Stimulated activated CD8-positive, alpha-beta memory T cell treated with anti-CD3 and anti-CD28 coated beads, Interleukin-12 subunit alpha, Interleukin-12 subunit beta, amount 100 ng/mL, for 1 hour (primary cell): ENCODE data around the gene MYO7B.

Experiments
- DNase-seq: peaks from one replicate; pipeline ENCODE4 v3.0.0-alpha.2; 2020; ENCODE audit warnings: low read depth

The MYO7B gene

DNA sequence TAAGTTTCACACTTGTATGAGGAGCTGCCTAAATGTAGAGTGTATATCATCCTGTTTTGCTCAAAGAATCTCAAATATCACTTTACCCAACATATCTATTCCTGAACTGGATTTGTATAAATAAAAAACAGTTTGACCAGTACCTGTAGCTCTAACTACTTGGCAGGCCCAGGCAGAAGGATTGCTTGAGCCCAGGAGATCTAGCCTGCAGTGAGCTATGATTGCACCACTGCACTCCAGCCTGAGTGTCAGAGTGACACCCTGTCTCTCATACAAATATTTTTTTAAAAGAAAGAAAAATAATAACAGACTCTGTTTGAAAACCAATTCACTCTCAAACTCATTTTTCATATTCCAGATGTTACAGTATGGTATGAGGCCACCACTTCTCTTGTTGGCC is 147.6 kb downstream of the MYO7B start:
- no peak for DNase-seq

DNA sequence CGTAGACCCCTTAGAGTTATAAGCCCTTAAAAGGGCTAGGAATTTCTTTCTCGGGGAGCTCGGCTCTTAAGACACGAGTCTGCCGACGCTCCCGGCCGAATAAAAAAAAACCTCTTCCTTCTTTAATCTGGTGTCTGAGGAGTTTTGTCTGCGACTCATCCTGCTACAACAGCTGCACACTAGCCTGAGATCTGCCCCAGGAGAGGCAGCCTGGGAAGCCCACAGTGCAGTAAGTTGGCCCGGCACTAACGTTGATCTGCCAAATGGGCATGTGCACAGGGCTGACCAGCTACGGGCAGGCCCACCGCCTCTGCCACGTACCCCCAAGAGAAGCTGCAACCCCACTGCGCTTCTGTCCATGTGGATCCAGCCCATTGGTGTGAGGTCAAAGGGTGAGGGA is 148.3 kb downstream of the MYO7B start:
- DNase-seq: no peak

DNA sequence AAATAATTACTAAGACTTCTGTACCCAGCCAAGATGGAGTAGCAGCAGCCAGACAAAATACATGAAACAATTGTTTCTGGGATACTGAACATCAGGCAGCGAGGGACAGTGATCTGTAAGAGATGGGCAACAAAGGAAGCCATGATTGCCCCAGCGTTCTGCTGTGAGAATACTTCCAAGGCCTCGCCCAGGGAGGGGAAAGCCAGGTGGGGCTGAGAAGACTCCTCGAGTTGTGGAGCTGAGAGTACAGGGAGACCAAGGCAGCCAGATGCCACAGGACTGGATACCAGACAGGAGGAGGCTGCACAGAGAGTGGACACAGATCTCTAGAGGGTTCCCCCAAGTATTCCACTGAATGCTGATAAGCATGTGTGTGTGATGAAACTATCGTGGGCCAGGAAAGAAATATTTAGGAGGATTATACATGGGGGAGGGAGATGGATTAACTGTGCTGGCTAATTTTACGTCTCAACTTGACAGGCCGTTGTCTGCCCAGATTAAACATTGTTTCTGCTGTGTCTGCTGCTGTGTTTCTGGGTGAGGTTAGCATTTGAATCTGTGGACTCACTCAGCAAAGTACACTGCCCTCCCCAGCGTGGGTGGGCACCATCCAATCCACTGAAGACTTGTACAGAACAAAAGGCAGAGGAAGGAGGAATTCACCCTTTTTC is 150.1 kb downstream of the MYO7B start:
- DNase-seq: no peak
